Gastrocnemius medialis (tissue), 4 donors: ENCODE measurements around the gene KCND3.

ENCODE experiments used
- CTCF ChIP-seq, 5 experiments: fragments of 450-650 bp in 3 of 5; fragments of 200-600 bp in 2 of 5; sonication (generic) in 2 of 5; IDR thresholded peaks in 4 of 5; conservative IDR thresholded peaks in 1 of 5; 1 replicate in 4 of 5; 2 replicates in 1 of 5; pipeline ENCODE4 v1.5.1; 2016 to 2019; ENCODE audit warnings: antibody characterized with exemption in 5 of 5, mild to moderate bottlenecking in 3 of 5, moderate library complexity in 3 of 5
- POLR2A ChIP-seq, 2 donors: fragments of 450-650 bp; IDR thresholded peaks; one replicate each; pipeline ENCODE4 v1.6.1; 2017; ENCODE audit warnings: antibody characterized with exemption in 2 of 2, mild to moderate bottlenecking in 2 of 2, moderate library complexity in 2 of 2

DNA sequence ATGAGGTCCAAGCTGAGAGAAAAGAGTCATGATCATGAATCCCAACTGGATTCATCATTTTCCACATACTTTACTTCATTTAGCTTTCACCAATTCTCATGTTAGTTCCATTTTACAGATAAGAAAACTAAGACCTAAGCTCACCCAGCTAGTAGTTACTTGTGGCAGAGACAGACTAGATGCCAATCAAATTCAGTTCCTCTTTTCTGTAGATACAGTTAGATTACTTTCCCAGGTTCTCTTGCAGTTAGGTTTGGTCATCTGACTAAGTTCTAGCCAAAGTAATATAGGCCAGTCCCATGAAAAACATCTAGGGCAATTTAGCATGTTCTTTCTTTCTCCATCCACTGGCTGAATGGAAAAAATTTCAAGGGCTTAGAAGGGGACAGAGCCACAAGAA lies 8.9 kb upstream of the KCND3 start:
- no peak for TF ChIP-seq CTCF (IDR thresholded peaks at IDR 0.05 in 4 of 5, conservative IDR thresholded peaks at IDR 0.05 in 1 of 5)
- no peak for TF ChIP-seq POLR2A (IDR thresholded peaks at IDR 0.05)
